Osteoblast (primary cell): Measurements from ENCODE around the gene DCLK2. TPM values are rescaled to one million over a fixed set of nuclear protein-coding genes. Genes with fewer than 3 reads are reported as not detected.
A peak's percentile ranks its signal among the peaks of the same experiment; 100 is the strongest.

Experiments
- DNase-seq: peaks from one replicate; pipeline ENCODE4 v3.0.0; 2011; ENCODE audit warnings: low spot score, mixed read lengths; ENCODE audit not compliant: insufficient read length; ENCODE audit errors: missing footprints
- H2AFZ ChIP-seq: 2 replicates; pipeline ENCODE4 v1.6.0; 2011; ENCODE audit warnings: mild to moderate bottlenecking, low read length
- H3K27ac ChIP-seq: 2 replicates; pipeline ENCODE4 v1.5.1; 2011; ENCODE audit warnings: mild to moderate bottlenecking, low read depth, low read length, moderate library complexity
- H3K27me3 ChIP-seq: 2 replicates; pipeline ENCODE4 v1.6.0; 2012; ENCODE audit warnings: mild to moderate bottlenecking, control low read depth, inconsistent platforms, low read length, moderate library complexity; ENCODE audit not compliant: insufficient read depth
- H3K36me3 ChIP-seq: 2 replicates; pipeline ENCODE4 v1.5.1; 2011; ENCODE audit warnings: mild to moderate bottlenecking, low read length, control low read depth, moderate library complexity; ENCODE audit not compliant: insufficient read depth
- H3K4me1 ChIP-seq: 2 replicates; pipeline ENCODE4 v1.5.1; 2011; ENCODE audit warnings: mild to moderate bottlenecking, low read length, control low read depth, moderate library complexity; ENCODE audit not compliant: insufficient read depth
- H3K4me2 ChIP-seq: 2 replicates; pipeline ENCODE4 v1.6.0; 2011; ENCODE audit warnings: mild to moderate bottlenecking, low read length; ENCODE audit not compliant: insufficient read depth
- H3K4me3 ChIP-seq: fragments of 200-600 bp; sonication (generic); 3 replicates; pipeline ENCODE4 v1.5.1; 2012; ENCODE audit warnings: mild to moderate bottlenecking, low read length, inconsistent platforms; ENCODE audit not compliant: insufficient read depth
- H3K79me2 ChIP-seq: 2 replicates; pipeline ENCODE4 v1.6.0; 2012; ENCODE audit warnings: mild to moderate bottlenecking, low read length, control low read depth, inconsistent platforms; ENCODE audit not compliant: insufficient read depth
- H3K9me3 ChIP-seq: 2 replicates; pipeline ENCODE4 v1.5.1; 2011; ENCODE audit warnings: low read depth, low read length, control low read depth
- H4K20me1 ChIP-seq: 2 replicates; pipeline ENCODE4 v1.6.0; 2012; ENCODE audit warnings: mild to moderate bottlenecking, low read length, control low read depth; ENCODE audit not compliant: insufficient read depth
- total RNA-seq: library from RNA; depleted of rRNA; stranded (reverse); fragments of >200 nt; gene quantifications from 2 replicates; pipeline ENCODE4 v1.2.3, GENCODE V29; 2012
- TF ChIP-seq, protein P1 (sequence below): IDR thresholded peaks from 2 replicates; pipeline ENCODE4 v1.5.1; 2011; ENCODE audit warnings: mild to moderate bottlenecking, low read depth, low read length, moderate library complexity; ENCODE audit errors: extremely low read depth

The DCLK2 gene
- total RNA-seq, 1 donor = 11.6 TPM

DNA sequence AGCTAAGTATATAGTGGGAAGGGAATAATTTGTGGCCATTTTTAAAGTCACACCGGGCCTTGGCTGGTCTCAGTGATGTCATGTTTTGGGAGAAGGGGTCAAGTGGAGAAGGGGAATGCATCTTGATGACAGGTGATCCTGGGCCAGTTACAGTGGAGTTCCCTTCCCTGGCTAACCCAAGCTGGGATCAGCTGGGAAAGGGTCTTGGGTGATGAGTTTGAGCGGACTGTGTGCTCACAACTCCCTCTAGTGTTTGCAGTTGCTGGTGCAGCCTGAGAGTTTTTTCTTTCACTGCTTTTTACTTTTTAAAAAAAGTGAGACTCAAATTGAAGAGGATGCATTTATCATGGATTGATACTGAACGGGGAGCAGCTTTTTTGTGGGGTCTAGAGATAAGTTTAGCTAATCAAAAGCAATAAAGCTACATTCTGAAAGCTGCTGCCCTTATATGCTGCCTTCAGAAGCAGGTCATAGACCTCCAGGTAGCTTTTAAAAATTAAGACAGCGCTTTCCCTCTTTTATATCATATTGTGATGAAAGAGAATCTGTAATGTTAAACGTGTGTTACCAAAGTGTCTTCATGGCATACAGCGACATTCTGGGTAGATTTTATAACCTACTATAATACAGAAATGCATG is 164.7 kb downstream of the DCLK2 start:
- Histone ChIP-seq H3K36me3 (peaks cover 14% of the 10 kb centered on the region), H3K4me1 (peaks cover 20% of the 10 kb centered on the region), H3K27me3 (no peaks in the 10 kb centered on the region), H4K20me1 (no peaks in the 10 kb centered on the region), H3K4me3 (no peak overlapping the region), H3K79me2 (no peaks in the 10 kb centered on the region), H3K9me3 (no peaks in the 10 kb centered on the region), H3K4me2 (no peak overlapping the region), H2AFZ (no peak overlapping the region), H3K27ac (no peak overlapping the region)
- TF ChIP-seq, protein P1, sequence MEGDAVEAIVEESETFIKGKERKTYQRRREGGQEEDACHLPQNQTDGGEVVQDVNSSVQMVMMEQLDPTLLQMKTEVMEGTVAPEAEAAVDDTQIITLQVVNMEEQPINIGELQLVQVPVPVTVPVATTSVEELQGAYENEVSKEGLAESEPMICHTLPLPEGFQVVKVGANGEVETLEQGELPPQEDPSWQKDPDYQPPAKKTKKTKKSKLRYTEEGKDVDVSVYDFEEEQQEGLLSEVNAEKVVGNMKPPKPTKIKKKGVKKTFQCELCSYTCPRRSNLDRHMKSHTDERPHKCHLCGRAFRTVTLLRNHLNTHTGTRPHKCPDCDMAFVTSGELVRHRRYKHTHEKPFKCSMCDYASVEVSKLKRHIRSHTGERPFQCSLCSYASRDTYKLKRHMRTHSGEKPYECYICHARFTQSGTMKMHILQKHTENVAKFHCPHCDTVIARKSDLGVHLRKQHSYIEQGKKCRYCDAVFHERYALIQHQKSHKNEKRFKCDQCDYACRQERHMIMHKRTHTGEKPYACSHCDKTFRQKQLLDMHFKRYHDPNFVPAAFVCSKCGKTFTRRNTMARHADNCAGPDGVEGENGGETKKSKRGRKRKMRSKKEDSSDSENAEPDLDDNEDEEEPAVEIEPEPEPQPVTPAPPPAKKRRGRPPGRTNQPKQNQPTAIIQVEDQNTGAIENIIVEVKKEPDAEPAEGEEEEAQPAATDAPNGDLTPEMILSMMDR = peak; percentile 97
- peak; percentile 80 for DNase-seq

DNA sequence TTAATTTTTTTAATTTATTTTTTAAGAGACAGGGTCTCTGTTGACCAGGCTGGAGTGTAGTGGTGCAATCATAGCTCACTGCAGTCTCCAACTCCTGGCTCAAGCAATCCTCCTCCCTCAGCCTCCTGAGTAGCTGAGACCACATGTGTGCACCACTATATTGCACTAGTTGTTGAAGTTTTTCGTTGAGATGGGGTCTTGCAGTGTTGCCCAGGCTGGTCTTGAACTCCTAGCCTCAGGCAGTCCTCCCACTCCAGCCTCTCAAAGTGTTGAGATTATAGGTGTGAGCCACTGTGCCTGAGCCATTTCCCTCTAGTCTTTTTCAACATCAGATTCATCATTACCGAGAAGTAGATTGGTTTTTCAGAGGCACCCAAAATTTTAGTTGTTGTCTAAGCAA is 165.7 kb downstream of the DCLK2 start:
- peaks cover 14% of the 10 kb centered on the region for H3K4me1 ChIP-seq
- no peaks in the 10 kb centered on the region for H3K27me3 ChIP-seq
- H3K79me2 ChIP-seq = no peaks in the 10 kb centered on the region
- peaks cover 23% of the 10 kb centered on the region for H3K36me3 ChIP-seq
- H3K27ac ChIP-seq = peak overlapping the region; percentile 47
- no peak overlapping the region for H3K4me2 ChIP-seq
- TF ChIP-seq, protein P1 = no peak
- no peak overlapping the region for H2AFZ ChIP-seq
- no peak for DNase-seq
- H3K4me3 ChIP-seq = no peak overlapping the region
- no peaks in the 10 kb centered on the region for H4K20me1 ChIP-seq
- H3K9me3 ChIP-seq = no peaks in the 10 kb centered on the region

DNA sequence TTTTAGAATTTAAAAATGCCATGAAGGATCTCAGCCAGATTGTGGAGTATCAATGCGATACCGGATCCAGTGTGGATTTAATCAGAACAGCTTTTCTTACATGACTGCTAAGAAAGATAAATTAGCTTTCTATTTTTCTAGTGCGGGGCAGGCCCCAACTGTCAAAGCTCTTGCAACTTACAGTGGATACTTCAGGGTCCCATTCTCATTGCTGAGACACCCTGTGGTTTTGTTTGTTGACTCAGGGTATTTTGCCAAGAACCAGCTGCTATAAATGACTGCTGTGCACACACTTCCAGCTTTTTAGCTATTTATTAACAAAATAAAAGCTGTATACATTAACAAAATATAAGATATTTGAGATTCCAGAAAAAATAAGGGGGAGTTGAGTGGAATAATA is 166.4 kb downstream of the DCLK2 start:
- peak; percentile 86 for DNase-seq
- Histone ChIP-seq H3K4me2 (peak overlapping the region; percentile 49), H4K20me1 (no peaks in the 10 kb centered on the region), H2AFZ (no peak overlapping the region), H3K4me1 (peaks cover 14% of the 10 kb centered on the region), H3K9me3 (no peaks in the 10 kb centered on the region), H3K27me3 (no peaks in the 10 kb centered on the region), H3K79me2 (no peaks in the 10 kb centered on the region), H3K27ac (peak overlapping the region; percentile 47), H3K4me3 (no peak overlapping the region), H3K36me3 (peaks cover 30% of the 10 kb centered on the region)
- TF ChIP-seq, protein P1 = no peak

DNA sequence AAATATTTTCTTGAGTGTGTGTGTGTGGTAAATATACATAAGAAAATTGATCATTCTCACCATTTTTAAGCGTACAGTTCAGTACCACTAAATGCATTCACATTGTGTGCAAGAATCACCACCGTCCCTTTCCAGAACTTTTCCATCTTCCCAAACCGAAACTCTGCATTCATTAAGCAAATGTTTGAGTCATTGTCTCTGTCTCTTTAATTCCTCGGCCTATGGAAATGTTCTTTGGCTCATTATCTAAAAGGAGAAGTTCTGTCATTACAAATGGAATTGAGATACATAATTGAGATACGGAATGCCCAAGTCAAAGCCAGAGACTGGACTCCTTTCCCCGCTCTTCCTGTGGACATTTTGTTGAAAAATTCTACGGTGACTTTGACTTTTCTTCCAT is 168.9 kb downstream of the DCLK2 start:
- no peaks in the 10 kb centered on the region for H3K79me2 ChIP-seq
- no peaks in the 10 kb centered on the region for H4K20me1 ChIP-seq
- H3K27ac ChIP-seq = no peak overlapping the region
- H3K27me3 ChIP-seq = no peaks in the 10 kb centered on the region
- TF ChIP-seq, protein P1 = no peak
- H3K4me3 ChIP-seq = no peak overlapping the region
- no peak for DNase-seq
- peaks cover 30% of the 10 kb centered on the region for H3K36me3 ChIP-seq
- H3K4me2 ChIP-seq = no peak overlapping the region
- H3K4me1 ChIP-seq = peaks cover 14% of the 10 kb centered on the region
- H3K9me3 ChIP-seq = no peaks in the 10 kb centered on the region
- H2AFZ ChIP-seq = no peak overlapping the region
